Mesenchymal stem cell (in vitro differentiated cells and primary cell): Measurements from ENCODE around the gene SNORC.
A peak's percentile ranks its signal among the peaks of the same experiment; 100 is the strongest.

Experiments
- DNase-seq: peaks from one replicate; pipeline ENCODE4 v3.0.0-alpha.2; 2013
- H2AFZ ChIP-seq: one replicate; pipeline ENCODE4 v1.6.1; 2013; ENCODE audit warnings: low read depth, mild to moderate bottlenecking, control low read depth, inconsistent platforms, low read length, moderate library complexity
- H2AK5ac ChIP-seq: 2 replicates; pipeline ENCODE4 v1.6.1; 2013; ENCODE audit warnings: low read length, moderate library complexity, mild to moderate bottlenecking, inconsistent platforms; ENCODE audit not compliant: severe bottlenecking
- H2BK120ac ChIP-seq: one replicate; pipeline ENCODE4 v1.6.1; 2013; ENCODE audit warnings: low read depth, mild to moderate bottlenecking, inconsistent platforms, low read length, moderate library complexity
- H2BK12ac ChIP-seq, 2 experiments: one replicate each; pipeline ENCODE4 v1.6.1; 2013; ENCODE audit warnings: inconsistent platforms in 2 of 2, low read length in 2 of 2, mild to moderate bottlenecking in 2 of 2, moderate library complexity in 2 of 2, control low read depth in 1 of 2
- H2BK15ac ChIP-seq: one replicate; pipeline ENCODE4 v1.6.1; 2013; ENCODE audit warnings: mild to moderate bottlenecking, low read depth, inconsistent platforms; ENCODE audit not compliant: poor library complexity, severe bottlenecking
- H2BK5ac ChIP-seq: 2 replicates; pipeline ENCODE4 v1.6.1; 2013; ENCODE audit warnings: low read depth, mild to moderate bottlenecking, low read length, control low read depth, inconsistent platforms; ENCODE audit not compliant: poor library complexity, severe bottlenecking
- H3K14ac ChIP-seq, 2 experiments: one replicate each; pipeline ENCODE4 v1.6.1; 2013; ENCODE audit warnings: inconsistent platforms in 2 of 2, low read length in 2 of 2, control low read depth in 1 of 2, mild to moderate bottlenecking in 1 of 2, moderate library complexity in 1 of 2
- H3K18ac ChIP-seq, 2 experiments: one replicate each; pipeline ENCODE4 v1.6.1; 2013; ENCODE audit warnings: inconsistent platforms in 2 of 2, low read length in 2 of 2, control low read depth in 1 of 2, low read depth in 1 of 2, mild to moderate bottlenecking in 1 of 2
- H3K23ac ChIP-seq, 2 experiments: one replicate each; pipeline ENCODE4 v1.6.1; 2013; ENCODE audit warnings: inconsistent platforms in 2 of 2, low read length in 2 of 2, mild to moderate bottlenecking in 2 of 2, moderate library complexity in 2 of 2, control low read depth in 1 of 2
- H3K27ac ChIP-seq: 2 replicates; pipeline ENCODE4 v1.5.1; 2013; ENCODE audit warnings: mild to moderate bottlenecking, moderate library complexity, low read length, control low read depth, inconsistent platforms; ENCODE audit not compliant: poor library complexity, severe bottlenecking
- H3K27me3 ChIP-seq, 2 experiments: 2 replicates each; pipeline versions ENCODE4 v1.6.1 to v1.7.0; 2013; ENCODE audit warnings: low read length in 2 of 2, mild to moderate bottlenecking in 2 of 2, moderate library complexity in 2 of 2, control low read depth in 1 of 2, inconsistent platforms in 1 of 2; ENCODE audit not compliant: control insufficient read depth in 1 of 2, insufficient read depth in 1 of 2
- H3K36me3 ChIP-seq, 2 experiments: 2 replicates each; pipeline versions ENCODE4 v1.6.1 to v1.7.0; 2013; ENCODE audit warnings: low read length in 2 of 2, control low read depth in 1 of 2, inconsistent platforms in 1 of 2, low read depth in 1 of 2, mild to moderate bottlenecking in 1 of 2; ENCODE audit not compliant: insufficient read depth in 2 of 2, control insufficient read depth in 1 of 2
- H3K4ac ChIP-seq, 2 experiments: one replicate each; pipeline ENCODE4 v1.6.1; 2013; ENCODE audit warnings: inconsistent platforms in 2 of 2, low read length in 2 of 2, mild to moderate bottlenecking in 2 of 2, moderate library complexity in 2 of 2, control low read depth in 1 of 2, low read depth in 1 of 2
- H3K4me1 ChIP-seq: 2 replicates; pipeline ENCODE4 v1.6.1; 2013; ENCODE audit warnings: low read depth, low read length, control low read depth; ENCODE audit not compliant: control insufficient read depth, insufficient read depth
- H3K4me2 ChIP-seq: 2 replicates; pipeline ENCODE4 v1.6.1; 2013; ENCODE audit warnings: low read length, mild to moderate bottlenecking, inconsistent platforms; ENCODE audit not compliant: poor library complexity, severe bottlenecking
- H3K4me3 ChIP-seq, 2 experiments: 2 replicates each; pipeline versions ENCODE4 v1.5.1 to v1.7.0; 2013; ENCODE audit warnings: low read length in 2 of 2, mild to moderate bottlenecking in 2 of 2, control low read depth in 1 of 2, low read depth in 1 of 2; ENCODE audit not compliant: insufficient read depth in 1 of 2
- H3K79me1 ChIP-seq: replicated peaks from 2 replicates; pipeline ENCODE4 v1.6.1; 2013; ENCODE audit warnings: mild to moderate bottlenecking, control low read depth, low read length, inconsistent platforms; ENCODE audit not compliant: poor library complexity, severe bottlenecking
- H3K9ac ChIP-seq: 2 replicates; pipeline ENCODE4 v1.7.0; 2013; ENCODE audit warnings: mild to moderate bottlenecking, low read length, moderate library complexity
- H3K9me3 ChIP-seq: 2 replicates; pipeline ENCODE4 v1.7.0; 2013; ENCODE audit warnings: mild to moderate bottlenecking, low read length; ENCODE audit not compliant: control insufficient read depth
- H4K8ac ChIP-seq: one replicate; pipeline ENCODE4 v1.6.1; 2013; ENCODE audit warnings: inconsistent platforms, mild to moderate bottlenecking, low read length, moderate library complexity
- H4K91ac ChIP-seq: one replicate; pipeline ENCODE4 v1.6.1; 2013; ENCODE audit warnings: mild to moderate bottlenecking, low read length, inconsistent platforms
- WGBS: methylation state at CpG from one replicate; pipeline ENCODE4 v1.1.7; 2013; ENCODE audit warnings: mixed read lengths; 5-methylcytosine and 5-hydroxymethylcytosine counted together

Gene SNORC

DNA sequence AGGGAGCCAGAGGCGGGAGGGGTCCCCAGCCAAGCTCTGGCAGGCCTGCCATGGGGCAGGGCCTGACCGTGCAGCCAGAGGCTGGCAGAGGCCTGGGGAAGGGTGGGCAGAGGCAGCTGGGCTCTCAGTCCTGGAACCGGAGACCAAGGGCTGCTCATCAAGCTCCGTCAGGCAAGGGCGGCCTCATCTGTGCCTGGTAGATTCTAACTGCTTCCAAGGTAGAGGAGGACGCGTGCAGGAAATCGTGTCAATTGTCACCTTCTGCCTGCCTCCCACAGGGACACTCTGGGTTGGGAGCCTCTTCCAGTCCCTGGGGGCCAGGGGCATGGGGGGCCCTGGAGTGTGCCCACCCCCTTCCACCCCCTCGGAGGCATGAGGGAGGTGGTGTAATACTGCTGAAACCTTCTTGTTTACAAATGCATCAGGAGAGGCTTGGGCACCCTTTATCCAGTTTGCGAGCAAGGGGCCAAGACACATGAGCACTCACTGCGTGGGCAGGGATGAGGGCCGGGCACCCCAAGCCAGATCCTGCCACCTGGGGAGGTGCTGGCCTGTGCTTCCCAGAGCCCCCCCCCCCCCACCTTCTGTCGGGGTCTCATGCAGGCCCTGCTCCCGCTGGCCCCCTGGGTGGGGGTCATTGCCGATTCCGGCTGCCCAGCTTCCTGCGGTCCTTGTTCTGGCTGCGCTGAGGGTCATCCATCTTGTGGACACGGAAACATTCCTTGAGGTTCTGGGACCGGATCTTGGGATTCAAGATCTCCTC is 9.0 kb downstream of the SNORC start:
- no peak overlapping the region for H2BK5ac ChIP-seq
- no peak overlapping the region for H2AK5ac ChIP-seq
- no peak overlapping the region for H3K14ac ChIP-seq
- H3K4me1 ChIP-seq = peaks cover 19% of the 10 kb centered on the region
- H2BK12ac ChIP-seq = no peak overlapping the region
- no peak overlapping the region for H2AFZ ChIP-seq
- H3K23ac ChIP-seq = no peak overlapping the region
- no peak overlapping the region for H2BK120ac ChIP-seq
- H3K18ac ChIP-seq = no peak overlapping the region
- H3K27me3 ChIP-seq = peaks cover 6 to 25% of the 10 kb centered on the region in 2 experiments
- H3K4ac ChIP-seq = no peak overlapping the region
- no peak overlapping the region for H2BK15ac ChIP-seq
- DNase-seq = no peak
- peaks cover 0 to 24% of the 10 kb centered on the region in 2 experiments for H3K36me3 ChIP-seq
- no peaks in the 10 kb centered on the region for H3K79me1 ChIP-seq
- H3K4me2 ChIP-seq = no peak overlapping the region
- 93% methylated on average over 20 of the region's 20 CpGs for WGBS
- no peak overlapping the region for H4K8ac ChIP-seq
- H4K91ac ChIP-seq = no peak overlapping the region
- H3K4me3 ChIP-seq = no peak overlapping the region
- no peaks in the 10 kb centered on the region for H3K9me3 ChIP-seq
- H3K9ac ChIP-seq = no peak overlapping the region
- H3K27ac ChIP-seq = no peak overlapping the region

DNA sequence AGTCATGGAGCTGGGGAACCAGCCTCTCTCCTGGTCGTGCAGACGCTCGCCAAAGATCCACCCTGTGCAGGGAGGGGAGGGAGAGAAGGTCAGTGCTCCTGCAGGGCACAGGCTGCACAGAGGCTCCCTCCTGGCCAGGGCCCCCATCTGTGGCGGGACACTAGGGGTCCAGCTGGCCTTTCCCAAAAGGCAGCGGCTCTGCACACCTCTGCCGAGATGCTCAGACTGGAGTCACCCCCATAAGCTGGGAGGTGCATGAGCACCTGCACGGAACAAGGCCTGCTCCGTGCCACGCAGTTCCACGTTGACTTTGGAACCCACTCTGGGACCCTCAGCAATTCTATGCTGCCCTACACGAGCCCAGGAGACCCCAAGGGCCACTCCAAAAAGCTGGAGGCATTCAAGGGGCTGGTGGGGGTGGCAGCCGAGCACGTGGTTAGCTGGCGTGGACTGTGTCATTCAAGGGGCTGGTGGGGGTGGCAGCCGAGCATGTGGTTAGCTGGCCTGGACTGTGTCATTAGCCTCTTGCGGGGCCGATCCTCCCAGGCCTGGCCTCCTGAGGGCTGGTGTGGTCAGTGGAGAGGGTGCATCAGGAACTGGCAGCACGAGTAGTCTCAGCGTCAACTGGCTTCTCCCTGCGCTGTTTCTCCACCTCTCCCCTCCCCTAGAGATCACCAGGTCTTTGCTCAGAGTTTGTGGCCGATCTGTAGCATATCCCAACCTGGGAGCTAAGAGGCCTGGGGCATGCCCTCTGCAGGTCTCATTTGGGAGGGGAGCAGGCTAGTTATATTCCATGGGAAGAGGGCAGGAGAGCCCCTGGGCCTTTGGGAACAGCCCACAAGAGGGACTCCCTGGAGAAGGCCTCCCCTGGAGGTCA is 9.8 kb downstream of the SNORC start:
- no peak overlapping the region for H2AFZ ChIP-seq
- peaks cover 19% of the 10 kb centered on the region for H3K4me1 ChIP-seq
- H2BK15ac ChIP-seq = no peak overlapping the region
- H3K9me3 ChIP-seq = no peaks in the 10 kb centered on the region
- H2BK5ac ChIP-seq = no peak overlapping the region
- H3K79me1 ChIP-seq = no peaks in the 10 kb centered on the region
- no peak overlapping the region for H3K4me2 ChIP-seq
- H3K9ac ChIP-seq = no peak overlapping the region
- H2BK12ac ChIP-seq = no peak overlapping the region
- H3K4ac ChIP-seq = no peak overlapping the region
- no peak overlapping the region for H4K8ac ChIP-seq
- no peak overlapping the region for H3K18ac ChIP-seq
- H3K14ac ChIP-seq = no peak overlapping the region
- no peak overlapping the region for H3K4me3 ChIP-seq
- H2BK120ac ChIP-seq = no peak overlapping the region
- H3K36me3 ChIP-seq = peaks cover 0 to 20% of the 10 kb centered on the region in 2 experiments
- peaks cover 6 to 21% of the 10 kb centered on the region in 2 experiments for H3K27me3 ChIP-seq
- no peak overlapping the region for H3K27ac ChIP-seq
- no peak overlapping the region for H2AK5ac ChIP-seq
- 94% methylated on average over 17 of the region's 21 CpGs for WGBS
- peak overlapping the region in 1 of 2 experiments; percentile 68 for H3K23ac ChIP-seq
- no peak for DNase-seq
- H4K91ac ChIP-seq = no peak overlapping the region

GRCh38 chr2:232880764-232881351 is 10.8 kb downstream of the SNORC start:
- no peak overlapping the region for H3K4me3 ChIP-seq
- peaks cover 15% of the 10 kb centered on the region for H3K4me1 ChIP-seq
- no peak overlapping the region for H2BK12ac ChIP-seq
- no peak overlapping the region for H2AFZ ChIP-seq
- H3K23ac ChIP-seq = no peak overlapping the region
- H3K9ac ChIP-seq = no peak overlapping the region
- DNase-seq = no peak
- no peak overlapping the region for H2BK5ac ChIP-seq
- 82% methylated on average over 16 of the region's 17 CpGs for WGBS
- no peak overlapping the region for H4K8ac ChIP-seq
- H3K4me2 ChIP-seq = no peak overlapping the region
- H2BK15ac ChIP-seq = no peak overlapping the region
- H3K4ac ChIP-seq = no peak overlapping the region
- H4K91ac ChIP-seq = no peak overlapping the region
- H3K36me3 ChIP-seq = peaks cover 0 to 20% of the 10 kb centered on the region in 2 experiments
- no peak overlapping the region for H3K18ac ChIP-seq
- peaks cover 1 to 12% of the 10 kb centered on the region in 2 experiments for H3K27me3 ChIP-seq
- no peak overlapping the region for H3K27ac ChIP-seq
- H2AK5ac ChIP-seq = no peak overlapping the region
- no peaks in the 10 kb centered on the region for H3K79me1 ChIP-seq
- H3K14ac ChIP-seq = no peak overlapping the region
- no peak overlapping the region for H2BK120ac ChIP-seq
- no peaks in the 10 kb centered on the region for H3K9me3 ChIP-seq

DNA sequence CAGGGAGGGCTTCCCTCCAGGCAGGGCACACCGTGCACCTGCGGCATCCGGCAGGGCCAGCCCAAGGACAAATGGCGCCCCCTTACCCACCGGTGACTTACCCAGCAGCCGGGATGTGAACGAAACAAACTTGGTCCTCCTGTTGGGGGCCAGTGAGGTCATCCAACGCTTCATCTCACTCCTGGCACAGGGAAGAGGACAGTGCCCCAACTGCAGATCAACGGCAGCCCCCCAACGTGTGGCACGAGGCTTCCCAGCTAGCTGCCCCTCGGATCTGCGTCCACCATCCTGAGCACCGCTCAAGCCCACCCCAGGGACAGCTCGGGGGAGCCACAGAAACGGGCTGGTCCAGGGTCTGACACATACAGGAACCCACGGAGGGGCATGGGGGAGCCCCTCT is 12.0 kb downstream of the SNORC start:
- H2AK5ac ChIP-seq = no peak overlapping the region
- H4K8ac ChIP-seq = no peak overlapping the region
- no peak overlapping the region for H3K14ac ChIP-seq
- H2BK15ac ChIP-seq = no peak overlapping the region
- no peak overlapping the region for H3K9ac ChIP-seq
- H2BK12ac ChIP-seq = no peak overlapping the region
- no peak overlapping the region for H3K4me2 ChIP-seq
- peaks cover 5 to 23% of the 10 kb centered on the region in 2 experiments for H3K27me3 ChIP-seq
- no peak overlapping the region for H2BK120ac ChIP-seq
- H2BK5ac ChIP-seq = no peak overlapping the region
- no peak overlapping the region for H4K91ac ChIP-seq
- WGBS = 95% methylated on average over 17 of the region's 17 CpGs
- H3K36me3 ChIP-seq = peaks cover 0 to 20% of the 10 kb centered on the region in 2 experiments
- no peak overlapping the region for H2AFZ ChIP-seq
- H3K18ac ChIP-seq = no peak overlapping the region
- H3K23ac ChIP-seq = no peak overlapping the region
- H3K4ac ChIP-seq = no peak overlapping the region
- DNase-seq = no peak
- no peak overlapping the region for H3K4me3 ChIP-seq
- no peak overlapping the region for H3K27ac ChIP-seq
- peaks cover 5% of the 10 kb centered on the region for H3K4me1 ChIP-seq
- H3K79me1 ChIP-seq = no peaks in the 10 kb centered on the region
- H3K9me3 ChIP-seq = no peaks in the 10 kb centered on the region
